ENCODE measurements around the gene GNPTAB.

DNA sequence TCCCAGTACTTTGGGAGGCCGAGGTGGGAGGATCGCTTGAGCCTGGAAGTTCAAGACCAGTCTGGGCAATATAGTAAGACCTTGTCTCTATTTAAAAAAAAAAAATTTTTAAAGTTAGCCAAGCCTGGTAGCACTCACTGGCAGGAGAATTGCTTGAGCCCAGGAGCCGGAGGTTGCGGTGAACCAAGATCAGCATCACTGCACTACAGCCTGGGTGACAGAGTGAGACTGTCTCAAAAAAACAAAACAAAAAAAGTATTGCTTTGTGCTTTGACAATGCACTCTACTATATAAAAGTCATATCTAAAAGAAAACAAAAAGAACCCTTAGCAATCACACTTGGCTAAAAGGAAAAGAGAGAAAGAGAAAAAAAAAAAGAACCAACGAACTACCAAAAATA lies 26.8 kb downstream of the GNPTAB start:
- TF ChIP-seq, protein P1, sequence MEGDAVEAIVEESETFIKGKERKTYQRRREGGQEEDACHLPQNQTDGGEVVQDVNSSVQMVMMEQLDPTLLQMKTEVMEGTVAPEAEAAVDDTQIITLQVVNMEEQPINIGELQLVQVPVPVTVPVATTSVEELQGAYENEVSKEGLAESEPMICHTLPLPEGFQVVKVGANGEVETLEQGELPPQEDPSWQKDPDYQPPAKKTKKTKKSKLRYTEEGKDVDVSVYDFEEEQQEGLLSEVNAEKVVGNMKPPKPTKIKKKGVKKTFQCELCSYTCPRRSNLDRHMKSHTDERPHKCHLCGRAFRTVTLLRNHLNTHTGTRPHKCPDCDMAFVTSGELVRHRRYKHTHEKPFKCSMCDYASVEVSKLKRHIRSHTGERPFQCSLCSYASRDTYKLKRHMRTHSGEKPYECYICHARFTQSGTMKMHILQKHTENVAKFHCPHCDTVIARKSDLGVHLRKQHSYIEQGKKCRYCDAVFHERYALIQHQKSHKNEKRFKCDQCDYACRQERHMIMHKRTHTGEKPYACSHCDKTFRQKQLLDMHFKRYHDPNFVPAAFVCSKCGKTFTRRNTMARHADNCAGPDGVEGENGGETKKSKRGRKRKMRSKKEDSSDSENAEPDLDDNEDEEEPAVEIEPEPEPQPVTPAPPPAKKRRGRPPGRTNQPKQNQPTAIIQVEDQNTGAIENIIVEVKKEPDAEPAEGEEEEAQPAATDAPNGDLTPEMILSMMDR (IDR thresholded peaks at IDR 0.05; ENCODE audit: control extremely low read depth in 1 of 3, insufficient read depth in 1 of 3, low read depth in 1 of 3, low read length in 3 of 3) = no peak
- TF ChIP-seq, protein P2, sequence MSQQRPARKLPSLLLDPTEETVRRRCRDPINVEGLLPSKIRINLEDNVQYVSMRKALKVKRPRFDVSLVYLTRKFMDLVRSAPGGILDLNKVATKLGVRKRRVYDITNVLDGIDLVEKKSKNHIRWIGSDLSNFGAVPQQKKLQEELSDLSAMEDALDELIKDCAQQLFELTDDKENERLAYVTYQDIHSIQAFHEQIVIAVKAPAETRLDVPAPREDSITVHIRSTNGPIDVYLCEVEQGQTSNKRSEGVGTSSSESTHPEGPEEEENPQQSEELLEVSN (IDR thresholded peaks at IDR 0.05) = no peak
- no peak for TF ChIP-seq NANOG (IDR thresholded peaks at IDR 0.05; ENCODE audit: insufficient read depth, low read depth, low read length, poor library complexity, severe bottlenecking)
